GM12872 (cell line): Measurements from ENCODE around the gene ABLIM2.

ENCODE experiments used
- TF ChIP-seq, protein P1 (sequence below): IDR thresholded peaks from 3 replicates; pipeline ENCODE4 v1.5.1; 2011; ENCODE audit warnings: low read depth, mild to moderate bottlenecking, low read length, moderate library complexity; ENCODE audit not compliant: insufficient read depth

The ABLIM2 gene

GRCh38 chr4:8077181-8078108 is 81.2 kb downstream of the ABLIM2 start:
- TF ChIP-seq, protein P1, sequence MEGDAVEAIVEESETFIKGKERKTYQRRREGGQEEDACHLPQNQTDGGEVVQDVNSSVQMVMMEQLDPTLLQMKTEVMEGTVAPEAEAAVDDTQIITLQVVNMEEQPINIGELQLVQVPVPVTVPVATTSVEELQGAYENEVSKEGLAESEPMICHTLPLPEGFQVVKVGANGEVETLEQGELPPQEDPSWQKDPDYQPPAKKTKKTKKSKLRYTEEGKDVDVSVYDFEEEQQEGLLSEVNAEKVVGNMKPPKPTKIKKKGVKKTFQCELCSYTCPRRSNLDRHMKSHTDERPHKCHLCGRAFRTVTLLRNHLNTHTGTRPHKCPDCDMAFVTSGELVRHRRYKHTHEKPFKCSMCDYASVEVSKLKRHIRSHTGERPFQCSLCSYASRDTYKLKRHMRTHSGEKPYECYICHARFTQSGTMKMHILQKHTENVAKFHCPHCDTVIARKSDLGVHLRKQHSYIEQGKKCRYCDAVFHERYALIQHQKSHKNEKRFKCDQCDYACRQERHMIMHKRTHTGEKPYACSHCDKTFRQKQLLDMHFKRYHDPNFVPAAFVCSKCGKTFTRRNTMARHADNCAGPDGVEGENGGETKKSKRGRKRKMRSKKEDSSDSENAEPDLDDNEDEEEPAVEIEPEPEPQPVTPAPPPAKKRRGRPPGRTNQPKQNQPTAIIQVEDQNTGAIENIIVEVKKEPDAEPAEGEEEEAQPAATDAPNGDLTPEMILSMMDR, result no peak

GRCh38 chr4:8076023-8076422 is 82.6 kb downstream of the ABLIM2 start:
- TF ChIP-seq, protein P1, result no peak

DNA sequence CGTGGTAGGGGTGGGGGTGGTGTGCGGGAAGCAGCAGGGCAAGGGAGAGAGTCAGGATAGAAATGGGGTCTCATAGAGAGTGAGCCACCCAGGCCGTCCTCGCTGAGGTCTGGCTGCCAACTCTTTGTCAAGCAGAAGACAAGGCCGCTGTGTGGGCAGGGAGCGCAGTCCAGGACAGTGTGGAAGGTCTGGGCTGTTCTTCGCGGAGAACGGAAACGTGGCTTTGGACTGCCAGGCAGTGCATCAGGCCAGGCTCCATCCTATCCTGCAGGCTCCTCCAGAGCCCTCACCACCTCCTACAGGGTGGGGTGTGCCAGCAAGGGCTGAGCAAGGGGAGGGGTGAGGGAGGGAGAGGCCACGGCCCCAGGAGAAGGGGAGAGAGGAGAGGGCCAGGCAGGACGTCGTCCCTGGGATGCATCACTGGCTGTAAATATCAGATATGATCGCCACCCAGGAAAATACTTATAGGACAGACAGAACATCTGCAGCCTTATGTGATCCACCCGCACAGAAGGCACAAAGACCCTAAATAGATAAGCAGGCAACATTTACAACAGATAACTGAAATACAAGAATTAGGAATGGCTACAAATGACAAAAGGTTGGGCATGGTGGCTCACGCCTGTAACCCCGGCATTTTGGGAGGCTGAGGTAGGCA is 85.3 kb downstream of the ABLIM2 start:
- TF ChIP-seq, protein P1, result no peak

GRCh38 chr4:8072235-8072968 is 86.2 kb downstream of the ABLIM2 start:
- TF ChIP-seq, protein P1, result no peak

- TF ChIP-seq, protein P1, result no peak
Observed at GRCh38 chr4:8071766-8072165, 86.8 kb downstream of the ABLIM2 start.

DNA sequence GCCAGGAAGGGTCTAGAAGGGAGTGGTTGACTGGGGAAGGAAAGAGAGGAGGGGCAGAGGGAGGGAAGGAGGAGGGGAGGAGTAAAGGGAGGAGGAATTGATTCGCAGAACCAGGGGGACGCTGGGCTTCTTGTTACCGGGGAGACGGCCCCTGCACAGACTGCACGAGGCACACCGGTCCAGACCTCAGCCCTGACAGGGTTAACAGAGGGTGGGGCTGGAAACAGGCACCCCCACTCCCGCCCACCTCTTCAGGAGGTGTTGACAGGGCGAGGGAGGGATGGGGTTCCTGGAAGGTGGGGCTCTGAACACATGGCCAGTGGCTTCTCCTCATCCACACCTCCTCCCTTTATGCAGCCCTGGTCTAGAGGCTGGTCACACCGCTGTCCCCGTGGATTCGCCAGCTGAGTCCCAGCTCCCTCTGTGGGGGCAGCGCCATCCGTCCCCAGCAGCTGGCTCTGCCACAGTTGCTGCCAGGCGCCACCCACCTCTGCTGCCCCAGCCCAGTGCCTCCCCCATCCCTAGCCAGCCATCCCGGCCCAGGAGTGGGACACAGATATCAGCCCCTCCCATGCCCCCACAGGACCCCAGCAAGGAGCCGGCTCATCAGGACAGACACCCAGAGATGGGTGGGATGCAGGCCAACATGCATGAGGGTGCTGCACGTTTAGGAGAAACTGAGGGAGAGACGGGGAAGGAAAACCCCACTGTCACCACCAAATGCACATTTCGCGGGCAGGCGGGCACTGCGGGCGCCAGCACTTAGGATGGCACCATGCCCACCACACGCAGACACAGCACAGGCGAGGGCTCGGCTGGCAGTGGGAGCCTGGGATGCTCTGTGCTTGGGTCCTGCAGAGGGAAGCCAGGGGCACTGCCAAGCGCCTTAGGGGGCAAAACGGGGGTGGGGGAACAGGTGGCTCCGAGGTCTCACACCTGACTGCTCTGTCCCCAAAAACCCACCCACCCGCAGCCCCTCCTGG is 87.6 kb downstream of the ABLIM2 start:
- TF ChIP-seq, protein P1, result no peak
